HG02943 (cell line): ENCODE results near the gene SMAD1.
A peak's percentile ranks its signal among the peaks of the same experiment; 100 is the strongest.

ENCODE experiments used
- ATAC-seq: cut with Tn5 transposase; IDR thresholded peaks from one replicate; pipeline ENCODE4 v1.9.1; 2021; ENCODE audit warnings: mild to moderate bottlenecking, low read depth, moderate library complexity; ENCODE audit not compliant: unreplicated experiment

SMAD1 gene

DNA sequence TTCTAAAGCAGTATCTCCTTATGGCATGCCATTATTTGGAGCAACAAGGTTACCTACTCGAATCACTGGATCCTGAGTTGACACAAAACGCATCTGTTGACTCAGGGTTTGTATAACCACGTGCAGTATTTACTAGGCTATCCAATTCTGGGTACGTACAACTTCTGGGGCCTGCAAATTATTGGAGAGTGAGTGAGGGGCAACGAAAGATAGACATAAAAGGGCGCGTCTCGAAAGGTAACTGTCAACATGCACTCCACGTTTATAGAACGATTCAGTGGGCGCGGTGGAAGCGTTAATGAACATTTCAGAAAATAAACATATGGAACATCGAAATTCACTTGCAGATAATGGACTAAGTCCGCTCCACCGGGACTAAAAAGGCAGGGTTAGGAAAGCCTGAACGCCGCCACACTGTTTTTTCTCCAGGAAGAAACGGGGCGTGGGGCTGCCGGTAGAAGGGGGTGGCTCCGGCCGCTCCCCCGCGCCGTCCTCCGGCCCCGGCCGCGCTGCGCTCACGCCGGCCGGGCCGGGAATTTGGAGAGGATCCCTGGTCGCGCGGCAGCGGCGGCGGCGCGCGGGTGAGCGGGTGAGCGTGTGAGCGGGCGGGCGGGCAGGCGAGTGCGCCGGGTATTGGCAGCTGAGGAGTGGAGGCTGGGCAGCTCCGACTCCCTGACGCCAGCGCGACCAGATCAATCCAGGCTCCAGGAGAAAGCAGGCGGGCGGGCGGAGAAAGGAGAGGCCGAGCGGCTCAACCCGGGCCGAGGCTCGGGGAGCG, at the start of gene SMAD1:
SMAD1 (plus strand) TSS at position 690 of the 778 bp plus-strand sequence. CDS start 32,761 bp downstream, outside the sequence.
- ATAC-seq: peak; percentile 51

DNA sequence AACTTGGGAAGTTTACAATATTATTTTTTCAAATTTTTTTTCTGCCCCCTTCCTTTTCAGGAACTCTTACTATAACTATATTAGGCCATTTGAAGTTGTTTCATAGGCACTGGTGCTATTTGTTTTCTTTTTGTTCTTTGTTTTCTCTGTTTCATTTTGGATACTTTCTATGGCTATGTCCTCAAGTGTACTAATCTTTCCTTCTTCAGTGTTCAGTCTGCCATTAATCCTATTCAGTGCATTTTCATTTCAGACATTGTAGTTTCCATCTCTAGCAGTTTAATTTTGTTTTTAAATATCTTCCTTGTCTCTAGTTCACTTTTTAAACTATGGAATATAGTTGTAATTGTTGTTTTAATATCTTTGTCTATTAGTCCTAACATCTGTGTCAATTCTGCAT, 48.0 kb upstream of the SMAD1 start:
- ATAC-seq: no peak

DNA sequence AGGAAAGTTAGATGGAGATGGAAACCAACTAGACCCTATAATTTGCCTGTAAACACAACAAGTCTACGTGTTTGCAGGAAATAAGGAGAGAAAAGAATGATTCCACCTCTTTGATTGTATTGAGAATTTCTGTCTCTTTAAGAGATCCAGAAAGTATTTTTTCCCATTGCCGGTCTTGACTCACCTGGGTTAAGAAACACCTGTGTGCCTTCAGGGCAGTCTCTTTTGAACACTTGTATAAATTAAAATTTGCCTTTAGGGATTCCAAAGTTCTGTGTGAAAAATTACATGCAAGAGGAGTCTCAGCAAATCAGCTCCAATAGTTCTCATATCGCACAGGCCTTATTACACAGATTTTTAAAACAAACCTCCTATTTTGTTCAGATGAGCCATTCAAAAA, 46.0 kb upstream of the SMAD1 start:
- no peak for ATAC-seq

DNA sequence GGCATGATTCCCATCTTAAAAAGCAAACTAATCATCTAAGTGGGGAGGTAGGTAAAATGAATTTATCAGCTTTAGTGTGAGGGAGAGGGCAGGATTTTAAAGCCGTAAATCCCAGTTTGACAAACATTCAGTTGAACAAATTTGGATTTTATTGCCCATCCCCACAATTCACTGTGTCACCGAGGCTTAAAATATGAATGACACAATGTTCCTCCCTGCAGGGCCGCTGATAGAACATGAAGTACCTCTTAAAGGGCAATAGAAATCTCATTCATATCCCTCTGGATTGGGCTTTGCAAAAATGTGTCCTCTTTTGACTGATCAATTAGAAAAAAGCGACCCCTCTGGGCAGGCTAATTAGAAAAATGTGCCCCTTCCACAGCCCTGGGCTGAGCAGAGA, 45.5 kb upstream of the SMAD1 start:
- no peak for ATAC-seq

DNA sequence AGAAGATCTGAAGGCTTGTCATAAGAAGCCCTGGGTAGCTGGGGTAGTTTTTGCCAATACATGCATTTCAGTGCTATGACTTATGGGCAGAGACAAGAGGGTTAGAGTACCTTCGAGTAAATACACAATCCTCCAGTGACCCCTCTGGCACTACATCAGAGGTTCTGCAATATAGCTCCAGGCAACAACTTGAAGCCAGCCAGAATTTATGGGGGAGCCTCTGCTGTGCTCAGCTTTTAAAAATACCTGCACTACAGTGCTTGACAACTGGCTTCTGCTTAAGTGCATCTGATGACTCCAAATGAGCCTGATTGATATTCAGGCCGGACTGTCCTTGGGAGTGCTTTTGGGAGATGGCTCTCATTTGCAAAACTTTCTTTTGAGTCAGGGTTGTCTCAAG, 44.9 kb upstream of the SMAD1 start:
- ATAC-seq: no peak

DNA sequence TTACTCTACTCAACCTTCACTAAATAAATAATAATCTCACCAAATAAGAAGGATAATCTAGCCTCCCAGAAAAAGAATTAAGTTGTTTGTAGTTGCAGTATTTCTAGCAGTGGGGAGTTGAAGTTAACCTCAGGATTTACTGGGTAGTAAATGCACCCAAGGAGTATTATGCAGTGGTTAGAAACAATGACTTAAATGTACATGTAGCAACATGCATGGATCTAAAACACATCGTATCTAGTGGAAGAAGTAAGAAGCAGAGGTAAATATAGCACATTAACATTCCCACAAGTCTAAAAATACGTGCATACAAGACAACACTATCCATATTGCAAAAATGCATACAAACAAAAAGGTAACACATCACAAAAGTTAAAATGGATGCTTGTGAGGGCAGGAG, 44.2 kb upstream of the SMAD1 start:
- no peak for ATAC-seq

DNA sequence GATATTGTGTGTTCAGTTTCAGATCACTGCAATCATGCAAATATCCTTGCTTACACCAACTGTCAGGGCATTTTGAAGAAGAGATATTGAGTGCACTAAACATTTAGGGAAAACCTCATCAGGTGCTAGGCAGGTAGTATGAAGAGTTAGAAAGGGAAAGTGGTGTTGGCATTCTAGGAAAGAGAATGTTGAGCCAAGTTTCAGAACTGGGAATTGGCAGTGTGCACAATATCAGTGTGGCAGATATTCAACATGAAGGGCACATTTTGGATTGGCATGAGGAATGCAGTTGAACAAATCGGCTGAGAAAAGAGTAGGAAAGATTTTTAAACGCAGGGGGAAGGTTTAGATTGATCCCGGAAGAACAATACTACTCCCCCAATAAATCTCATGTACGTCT, 43.4 kb upstream of the SMAD1 start:
- no peak for ATAC-seq

DNA sequence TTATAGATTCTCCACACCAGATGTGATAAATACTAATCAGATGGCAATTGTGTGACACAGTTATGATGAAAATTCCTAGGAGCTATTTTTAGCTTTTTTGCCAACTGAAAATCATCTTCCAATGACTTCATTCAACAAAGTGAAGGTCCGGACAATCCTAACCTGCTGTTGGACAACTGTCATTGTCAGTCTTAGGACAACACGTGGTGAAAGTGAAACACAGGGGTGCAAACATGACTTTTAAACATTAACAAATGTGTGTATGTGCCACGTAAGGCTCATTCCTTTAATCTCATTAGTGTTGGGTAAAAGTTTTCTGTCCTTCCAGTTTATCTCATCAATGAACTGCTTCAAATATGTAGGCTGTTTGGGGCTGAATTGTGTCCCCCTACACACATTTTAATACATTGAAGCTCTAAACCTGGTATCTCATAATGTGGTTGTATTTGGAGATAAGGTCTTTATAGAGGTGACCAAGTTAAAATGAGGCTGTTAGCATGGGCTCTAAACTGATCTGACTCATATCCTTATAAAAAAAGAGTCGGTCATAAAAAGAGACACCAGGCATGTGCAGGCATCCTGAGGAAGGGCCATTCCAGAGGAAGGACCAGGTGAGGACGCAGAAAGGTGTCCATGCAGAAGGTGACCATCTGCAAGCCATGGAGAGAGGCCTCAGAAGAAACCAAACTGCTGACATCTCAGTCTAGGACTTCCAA, 41.2 kb upstream of the SMAD1 start:
- no peak for ATAC-seq

DNA sequence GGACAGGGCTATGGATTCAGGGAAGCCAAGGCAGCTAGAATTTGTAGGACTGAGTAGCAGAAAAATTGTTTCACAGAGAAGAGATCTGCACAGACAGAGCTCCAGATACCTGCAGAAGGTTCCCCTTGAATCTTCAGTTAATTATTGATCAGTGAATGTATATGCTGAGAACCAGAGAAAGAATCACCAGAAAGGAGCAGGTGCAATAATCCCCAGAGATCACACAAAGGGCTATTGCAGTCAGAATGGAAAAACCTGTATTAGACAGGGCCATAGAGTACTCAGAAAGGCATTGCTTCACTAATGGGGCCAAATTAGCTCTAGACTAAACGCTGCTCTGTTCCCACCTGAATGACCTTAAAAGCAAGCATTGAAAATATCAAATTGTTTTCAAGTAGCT, 35.5 kb upstream of the SMAD1 start:
- peak; percentile 77 for ATAC-seq

DNA sequence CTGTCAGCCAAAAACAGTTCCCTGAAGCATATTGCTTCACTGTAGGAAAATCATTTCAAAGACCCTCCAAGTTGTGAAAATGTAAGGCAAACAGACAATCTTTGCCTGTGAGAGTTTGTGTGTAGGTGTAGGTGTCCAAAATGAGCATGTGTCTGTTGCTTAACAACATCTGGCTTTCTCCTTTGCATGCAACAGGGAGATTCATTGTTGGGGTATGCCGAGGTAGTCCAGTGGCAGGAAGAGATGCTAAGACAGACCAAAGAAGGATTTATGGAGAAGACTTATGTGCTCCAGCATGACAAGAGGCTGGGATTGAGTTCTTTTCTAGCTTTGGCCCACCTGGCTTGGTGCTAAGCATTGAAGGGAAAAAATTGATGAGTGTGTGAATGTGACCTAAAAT, 29.8 kb upstream of the SMAD1 start:
- no peak for ATAC-seq

DNA sequence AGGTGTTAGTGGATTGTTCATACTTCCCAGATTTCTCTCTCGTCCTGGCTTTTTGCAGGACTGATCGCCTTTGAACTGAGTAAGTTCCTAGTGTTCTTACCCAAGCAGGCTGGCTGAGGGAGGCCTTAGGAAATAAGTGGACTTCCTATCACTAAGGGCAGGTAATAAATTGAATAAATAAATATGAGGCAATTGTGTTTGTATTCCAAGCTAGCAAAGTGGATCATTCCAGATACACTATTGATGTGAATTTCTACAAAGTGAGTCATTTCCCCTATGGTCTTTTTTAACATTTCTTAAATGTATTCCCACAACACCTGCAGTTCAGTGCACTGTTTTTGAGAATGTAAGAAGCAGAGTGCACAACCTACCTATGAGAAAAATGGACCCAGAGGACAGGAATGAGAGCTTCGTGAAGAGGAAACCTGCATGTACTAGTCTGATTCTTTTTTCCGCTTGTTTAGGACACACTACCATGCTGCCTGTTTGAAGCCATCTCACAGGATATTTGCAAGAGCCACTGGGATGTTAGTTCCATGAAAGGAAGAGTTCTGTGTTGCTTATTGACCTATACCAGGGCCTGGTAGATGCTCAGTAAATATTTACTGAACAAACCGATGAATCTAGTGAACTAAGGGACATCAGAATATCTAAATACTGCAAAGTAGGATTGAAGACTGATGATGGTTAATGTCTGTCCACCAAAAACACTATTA, 29.0 kb upstream of the SMAD1 start:
- ATAC-seq: no peak

DNA sequence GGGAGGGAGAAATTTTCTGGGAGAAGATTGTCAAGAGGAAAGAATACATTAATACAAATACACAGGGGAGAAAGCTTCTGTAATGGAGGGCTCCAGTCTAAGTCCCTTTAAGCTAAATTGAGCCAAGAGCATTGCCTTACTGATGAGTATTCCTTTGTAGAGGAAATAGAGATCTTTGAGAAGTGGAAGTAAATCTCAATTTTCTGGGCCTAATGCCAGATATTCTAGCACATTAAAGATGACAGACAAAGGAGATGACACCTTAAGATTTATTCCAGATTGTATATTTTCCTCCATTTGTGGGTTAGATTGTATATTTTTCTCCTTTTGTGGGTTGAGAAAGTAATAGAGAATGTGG, 28.5 kb upstream of the SMAD1 start:
- ATAC-seq: no peak

DNA sequence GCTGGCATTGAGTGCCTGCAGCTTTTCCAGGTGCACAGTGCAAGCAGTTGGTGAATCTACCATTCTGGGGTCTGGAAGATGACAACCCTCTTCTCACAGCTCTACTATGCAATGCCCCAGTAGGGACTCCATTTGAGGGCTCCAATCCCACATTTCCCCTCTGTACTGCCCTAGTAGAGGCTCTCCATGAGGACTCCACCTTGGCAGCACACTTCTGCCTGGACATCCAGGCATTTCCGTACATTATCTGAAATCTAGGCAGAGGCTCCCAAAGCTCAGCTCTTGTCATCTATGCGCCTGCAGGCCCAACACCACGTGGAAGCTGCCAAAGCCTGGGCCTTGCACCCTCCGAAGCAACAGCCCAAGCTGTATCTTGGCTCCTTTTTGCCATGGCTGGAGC, 8.4 kb upstream of the SMAD1 start:
- no peak for ATAC-seq

DNA sequence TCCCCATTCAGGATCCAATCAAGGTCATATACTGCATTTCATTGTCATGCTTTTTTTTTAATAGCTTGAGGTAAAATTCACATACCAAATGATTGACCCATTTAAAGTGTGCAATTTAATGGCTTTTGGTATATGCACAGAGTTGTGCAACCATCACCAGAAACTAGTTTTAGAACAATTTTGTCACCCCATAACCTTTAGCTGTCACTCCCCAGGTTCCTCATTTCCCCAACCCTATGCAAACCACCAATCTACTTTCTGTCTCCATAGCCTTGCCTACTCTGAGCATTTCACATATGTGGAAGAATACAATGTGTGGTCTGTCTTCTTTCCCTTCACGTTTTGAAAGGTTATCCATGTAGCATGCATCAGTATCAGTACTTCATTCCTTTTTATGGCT, 1.4 kb upstream of the SMAD1 start:
- ATAC-seq: no peak

DNA sequence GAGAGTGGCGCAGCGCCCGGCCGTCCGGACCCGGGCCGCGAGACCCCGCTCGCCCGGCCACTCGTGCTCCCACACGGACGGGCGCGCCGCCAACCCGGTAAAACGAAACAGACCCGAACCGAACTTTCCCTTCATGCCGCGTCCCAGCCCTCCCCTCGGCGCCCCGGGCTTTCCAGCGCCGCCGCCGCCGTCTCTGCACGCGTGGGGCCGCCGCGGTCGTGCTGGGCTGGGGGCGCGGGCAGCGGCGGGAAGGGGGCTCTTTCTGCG, 222 bp downstream of the SMAD1 start:
- ATAC-seq: no peak

DNA sequence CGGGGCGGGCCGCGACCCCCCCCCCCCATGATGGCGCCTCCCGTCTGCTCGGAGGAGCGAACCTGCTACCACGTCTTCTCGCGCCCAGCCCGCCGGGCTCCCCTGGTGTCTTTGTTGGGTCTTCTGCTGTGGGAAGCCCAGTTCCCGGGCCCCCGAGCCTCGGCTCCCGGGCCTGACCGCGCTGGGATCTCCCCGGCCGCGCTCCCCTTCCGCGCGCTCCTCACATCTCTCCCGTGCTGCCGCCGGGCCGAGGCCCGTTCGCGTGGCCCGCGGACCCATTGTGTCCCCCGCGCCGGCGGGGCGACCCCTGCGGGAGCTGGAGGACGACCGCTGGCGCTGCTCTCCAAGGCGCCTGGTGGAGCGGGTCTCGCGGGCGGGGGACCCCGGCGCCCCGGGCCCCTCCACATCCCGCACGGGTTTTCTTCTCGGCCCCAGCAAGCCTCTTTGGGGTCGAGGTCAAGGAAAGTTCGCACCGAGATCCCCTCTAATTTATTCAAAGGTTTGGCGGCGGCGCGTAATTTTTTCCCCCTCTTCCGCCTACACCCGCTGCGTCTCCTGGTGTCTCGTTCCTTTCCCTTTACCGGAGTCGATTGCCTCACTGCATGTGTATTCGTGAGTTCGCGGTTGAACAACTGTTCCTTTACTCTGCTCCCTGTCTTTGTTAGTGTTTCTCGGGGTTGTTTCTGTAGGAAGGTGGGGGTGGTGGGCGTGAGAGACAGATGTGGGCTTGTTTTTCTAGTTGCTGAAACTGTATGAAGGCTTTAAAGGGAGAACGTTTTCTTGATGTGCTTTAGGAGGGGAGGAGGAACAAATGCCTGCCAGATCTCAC, 770 bp downstream of the SMAD1 start:
- peak; percentile 27 for ATAC-seq

DNA sequence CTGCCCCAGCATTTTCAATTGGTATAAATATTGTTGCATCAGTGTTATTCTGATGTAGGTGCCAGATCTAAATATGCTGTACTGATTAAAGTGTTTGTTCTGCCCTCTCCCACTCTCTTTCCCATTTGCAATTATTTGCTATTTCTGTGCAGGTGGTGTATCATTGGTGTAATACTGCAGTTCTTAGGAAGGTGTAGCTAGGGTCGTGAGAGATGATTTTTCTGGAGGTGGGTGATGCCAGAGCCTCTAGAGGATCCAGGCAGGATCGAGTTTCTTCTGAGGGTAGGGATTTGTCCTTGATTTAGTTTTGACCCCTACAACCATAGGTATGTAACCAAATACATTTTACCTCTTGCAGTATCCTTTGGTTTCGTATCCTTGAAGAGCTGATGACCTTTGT, 1.9 kb downstream of the SMAD1 start:
- ATAC-seq: no peak

DNA sequence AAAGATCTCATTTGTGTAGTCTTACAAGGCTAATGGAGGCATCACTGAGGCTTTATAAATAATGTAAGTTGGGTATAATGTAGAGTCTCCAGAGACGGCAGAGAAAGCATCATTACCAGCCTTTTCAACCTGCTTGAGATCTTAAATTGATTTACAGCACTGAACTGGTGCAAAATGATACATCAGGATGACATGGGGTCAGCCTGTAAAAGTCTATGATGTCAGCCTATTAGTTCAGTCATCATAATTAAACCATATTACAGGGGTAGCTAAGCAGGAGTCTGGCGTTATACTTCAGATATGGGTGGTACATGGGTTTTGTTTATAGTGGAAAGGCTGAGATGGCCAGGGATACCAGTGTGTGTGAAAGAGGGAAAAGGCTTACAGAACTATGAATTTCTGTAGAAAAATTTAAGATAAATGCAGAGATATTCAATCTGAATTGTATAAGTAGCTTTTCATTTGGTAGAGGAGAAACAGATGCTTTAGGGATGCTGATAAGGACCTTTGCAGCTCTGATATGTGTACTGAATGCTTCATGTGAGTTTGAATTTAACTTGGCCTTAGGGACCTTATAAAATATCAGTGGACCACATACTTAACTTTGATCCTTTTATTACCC, 2.7 kb downstream of the SMAD1 start:
- no peak for ATAC-seq

DNA sequence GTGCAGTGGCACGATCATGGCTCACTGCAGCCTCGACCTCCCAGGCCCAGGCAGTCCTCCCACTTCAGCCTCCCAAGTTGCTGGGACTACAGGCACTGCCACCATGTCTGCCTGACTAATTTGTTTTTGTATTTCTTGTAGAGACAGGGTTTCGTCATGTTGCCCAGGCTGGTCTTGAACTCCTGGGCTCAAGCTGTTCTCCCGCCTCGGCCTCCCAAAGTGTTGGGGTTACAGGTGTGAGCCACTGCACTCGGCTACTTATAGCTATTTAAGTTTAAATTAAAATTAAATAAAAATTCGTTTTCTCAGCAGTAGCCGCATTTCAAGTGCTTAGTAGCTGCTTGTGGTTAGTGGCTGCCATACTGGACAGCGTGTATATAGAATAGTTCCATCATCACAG, 3.5 kb downstream of the SMAD1 start:
- no peak for ATAC-seq

DNA sequence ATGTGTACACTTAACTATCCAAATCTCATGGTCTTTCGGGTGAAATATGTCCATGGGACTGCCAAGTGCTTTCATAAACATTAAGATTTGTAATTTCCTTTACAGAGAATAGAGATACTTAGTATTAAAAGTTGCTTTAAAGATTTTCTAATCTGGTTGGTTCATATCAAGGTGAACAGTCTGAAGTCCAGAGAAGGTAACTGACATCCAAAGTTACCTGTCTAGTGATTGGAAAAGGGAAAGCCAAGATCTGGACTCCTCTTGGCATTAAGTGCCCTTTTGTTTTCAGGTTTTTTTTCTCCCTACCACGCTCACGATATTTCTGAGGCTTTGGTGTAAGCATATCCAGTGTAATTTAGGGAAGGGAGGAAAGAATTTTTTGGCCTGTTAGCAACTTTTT, 5.0 kb downstream of the SMAD1 start:
- ATAC-seq: no peak

DNA sequence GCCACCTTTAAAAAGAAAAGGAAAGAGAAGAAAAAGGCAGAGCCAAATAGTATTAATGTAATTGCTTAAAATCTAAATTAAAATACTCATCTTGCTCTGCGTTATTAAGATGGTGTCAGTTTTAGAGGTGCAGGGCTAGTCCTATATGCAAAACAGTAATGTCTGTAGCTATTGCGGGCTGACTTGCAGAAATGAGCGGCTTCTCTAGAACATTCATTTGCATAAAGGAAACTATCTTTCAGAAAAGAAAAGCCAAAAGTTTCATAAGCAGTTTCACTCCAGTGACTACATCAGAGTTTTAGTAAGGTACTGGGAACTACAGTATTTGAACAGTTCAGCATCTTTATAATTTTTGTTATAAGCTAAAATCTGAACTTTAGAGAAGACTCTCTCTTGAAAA, 6.0 kb downstream of the SMAD1 start:
- peak; percentile 96 for ATAC-seq
